Loucy (cell line): Measurements from ENCODE around the gene ARMC8.

ENCODE experiments used
- H2AFZ ChIP-seq: fragments of 200-600 bp; sonication (generic); 2 replicates; pipeline ENCODE4 v1.6.0; 2016; ENCODE audit warnings: antibody characterized with exemption, mild to moderate bottlenecking, low read length, moderate library complexity
- H3F3A ChIP-seq: fragments of 200-600 bp; 2 replicates; pipeline ENCODE4 v1.6.0; 2016; ENCODE audit warnings: antibody characterized with exemption, low read depth, mild to moderate bottlenecking
- H3K27me3 ChIP-seq: fragments of 200-600 bp; sonication (generic); 2 replicates; pipeline ENCODE4 v1.6.1; 2014; ENCODE audit warnings: low read length, mild to moderate bottlenecking; ENCODE audit not compliant: insufficient read depth, poor library complexity, severe bottlenecking
- H3K36me3 ChIP-seq: fragments of 200-600 bp; sonication (generic); 2 replicates; pipeline ENCODE4 v1.6.1; 2016; ENCODE audit warnings: low read length; ENCODE audit not compliant: insufficient read depth
- H3K4me1 ChIP-seq: fragments of 200-600 bp; sonication (generic); 2 replicates; pipeline ENCODE4 v1.5.1; 2014; ENCODE audit warnings: low read length, mild to moderate bottlenecking; ENCODE audit not compliant: insufficient read depth, poor library complexity, severe bottlenecking
- H3K4me2 ChIP-seq: fragments of 200-600 bp; sonication (generic); 2 replicates; pipeline ENCODE4 v1.6.0; 2014; ENCODE audit warnings: antibody characterized with exemption, low read length, low read depth, mild to moderate bottlenecking; ENCODE audit not compliant: poor library complexity, severe bottlenecking
- H3K4me3 ChIP-seq: fragments of 200-600 bp; sonication (generic); 2 replicates; pipeline ENCODE4 v1.5.1; 2014; ENCODE audit warnings: low read length, mild to moderate bottlenecking, mixed read lengths; ENCODE audit not compliant: poor library complexity, severe bottlenecking
- H3K79me2 ChIP-seq: fragments of 200-600 bp; sonication (generic); 2 replicates; pipeline ENCODE4 v1.6.1; 2014; ENCODE audit warnings: low read length; ENCODE audit not compliant: insufficient read depth
- H3K9ac ChIP-seq: fragments of 200-600 bp; sonication (generic); 2 replicates; pipeline ENCODE4 v1.6.0; 2014; ENCODE audit warnings: mild to moderate bottlenecking, low read depth, low read length, moderate library complexity; ENCODE audit not compliant: poor library complexity, severe bottlenecking
- H3K9me2 ChIP-seq: fragments of 200-600 bp; sonication (generic); replicated peaks from 2 replicates; pipeline ENCODE4 v1.6.1; 2016; ENCODE audit warnings: low read depth, low read length, mixed read lengths
- H3K9me3 ChIP-seq: fragments of 200-600 bp; sonication (generic); 2 replicates; pipeline ENCODE4 v1.6.1; 2014; ENCODE audit warnings: mild to moderate bottlenecking, antibody characterized with exemption, low read length, low read depth; ENCODE audit not compliant: insufficient read depth
- H4K20me1 ChIP-seq: fragments of 200-600 bp; sonication (generic); 2 replicates; pipeline ENCODE4 v1.6.0; 2014; ENCODE audit warnings: antibody characterized with exemption, low read length, mild to moderate bottlenecking; ENCODE audit not compliant: insufficient read depth, poor library complexity, severe bottlenecking
- EZH2phosphoT487 ChIP-seq: fragments of 200-600 bp; IDR thresholded peaks from 2 replicates; pipeline ENCODE4 v1.6.1; 2018; ENCODE audit warnings: antibody characterized with exemption, mild to moderate bottlenecking, moderate library complexity, borderline replicate concordance
- TF ChIP-seq, protein P1 (sequence below): fragments of 200-600 bp; sonication (generic); conservative IDR thresholded peaks from 2 replicates; pipeline ENCODE4 v1.5.1; 2014; ENCODE audit warnings: mild to moderate bottlenecking, antibody characterized with exemption, low read length

ARMC8 gene

DNA sequence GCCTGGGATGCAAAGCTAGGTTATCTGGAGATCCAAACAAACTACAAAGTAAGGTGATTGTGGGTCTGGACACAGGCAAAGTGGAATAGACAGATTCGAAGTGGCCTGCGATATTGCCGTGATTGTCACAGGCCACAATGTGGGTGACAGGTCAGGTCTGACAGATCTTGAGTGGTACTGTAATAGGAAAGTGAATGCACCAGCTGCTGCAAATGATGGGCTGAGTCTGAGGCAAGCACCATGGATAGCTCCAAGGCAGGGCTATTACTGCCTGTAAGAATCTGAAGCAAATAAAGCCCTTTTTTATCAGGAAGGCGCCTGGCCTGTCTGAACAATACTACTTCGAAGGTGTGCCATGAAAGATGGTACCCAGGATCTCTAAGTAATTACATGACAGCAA is 10.0 kb downstream of the ARMC8 start:
- Histone ChIP-seq H3K9ac (no peak overlapping the region), H3K27me3 (no peaks in the 10 kb centered on the region), H3F3A (peaks cover 13% of the 10 kb centered on the region; the same call in 1 of the 2 replicates), H2AFZ (no peak overlapping the region), H3K4me3 (no peak overlapping the region), H4K20me1 (peaks cover 53% of the 10 kb centered on the region), H3K9me3 (no peaks in the 10 kb centered on the region), H3K36me3 (no peaks in the 10 kb centered on the region; the same call in 1 of the 2 replicates), H3K79me2 (peaks cover 92% of the 10 kb centered on the region), H3K4me1 (peaks cover 40% of the 10 kb centered on the region), H3K9me2 (no peaks in the 10 kb centered on the region), H3K4me2 (peak overlapping the region; percentile 36)
- no peak for TF ChIP-seq EZH2phosphoT487
- TF ChIP-seq, protein P1, sequence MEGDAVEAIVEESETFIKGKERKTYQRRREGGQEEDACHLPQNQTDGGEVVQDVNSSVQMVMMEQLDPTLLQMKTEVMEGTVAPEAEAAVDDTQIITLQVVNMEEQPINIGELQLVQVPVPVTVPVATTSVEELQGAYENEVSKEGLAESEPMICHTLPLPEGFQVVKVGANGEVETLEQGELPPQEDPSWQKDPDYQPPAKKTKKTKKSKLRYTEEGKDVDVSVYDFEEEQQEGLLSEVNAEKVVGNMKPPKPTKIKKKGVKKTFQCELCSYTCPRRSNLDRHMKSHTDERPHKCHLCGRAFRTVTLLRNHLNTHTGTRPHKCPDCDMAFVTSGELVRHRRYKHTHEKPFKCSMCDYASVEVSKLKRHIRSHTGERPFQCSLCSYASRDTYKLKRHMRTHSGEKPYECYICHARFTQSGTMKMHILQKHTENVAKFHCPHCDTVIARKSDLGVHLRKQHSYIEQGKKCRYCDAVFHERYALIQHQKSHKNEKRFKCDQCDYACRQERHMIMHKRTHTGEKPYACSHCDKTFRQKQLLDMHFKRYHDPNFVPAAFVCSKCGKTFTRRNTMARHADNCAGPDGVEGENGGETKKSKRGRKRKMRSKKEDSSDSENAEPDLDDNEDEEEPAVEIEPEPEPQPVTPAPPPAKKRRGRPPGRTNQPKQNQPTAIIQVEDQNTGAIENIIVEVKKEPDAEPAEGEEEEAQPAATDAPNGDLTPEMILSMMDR, result no peak

- H3K4me2 ChIP-seq, result peak overlapping the region; percentile 36
- H3K9me2 ChIP-seq, result no peaks in the 10 kb centered on the region
- H3K4me1 ChIP-seq, result peaks cover 45% of the 10 kb centered on the region
- peak overlapping the region; percentile 9 for H3K4me3 ChIP-seq
- H3K9me3 ChIP-seq, result no peaks in the 10 kb centered on the region
- peaks cover 52% of the 10 kb centered on the region for H4K20me1 ChIP-seq
- H3K9ac ChIP-seq, result no peak overlapping the region
- peaks cover 13% of the 10 kb centered on the region; the same call in 1 of the 2 replicates for H3F3A ChIP-seq
- TF ChIP-seq, protein P1, result no peak
- TF ChIP-seq EZH2phosphoT487, result no peak
- H3K27me3 ChIP-seq, result no peaks in the 10 kb centered on the region
- no peaks in the 10 kb centered on the region; the same call in 1 of the 2 replicates for H3K36me3 ChIP-seq
- H2AFZ ChIP-seq, result no peak overlapping the region
- H3K79me2 ChIP-seq, result peaks cover 93% of the 10 kb centered on the region
These were observed 10.4 kb downstream of the ARMC8 start for GRCh38 chr3:138197524-138197923.

DNA sequence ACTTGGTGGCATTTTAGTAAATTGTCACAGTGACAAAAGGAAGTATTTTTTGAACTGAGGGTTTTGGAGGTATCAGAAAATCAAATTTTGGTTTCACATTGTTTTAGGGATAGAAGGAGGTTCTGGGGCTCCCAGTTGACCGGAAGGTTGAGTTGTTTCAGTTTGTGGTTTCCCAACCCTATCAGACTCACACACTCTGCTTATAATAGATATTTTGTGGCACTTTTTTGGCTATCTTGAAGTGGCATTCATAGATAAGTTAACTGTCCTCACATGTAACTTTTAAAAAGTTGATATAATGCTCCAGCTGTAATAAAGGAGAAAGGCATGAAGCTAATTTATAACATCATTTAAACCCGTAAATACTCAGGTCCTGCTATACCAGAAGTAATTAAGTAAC is 12.8 kb downstream of the ARMC8 start:
- TF ChIP-seq, protein P1, result no peak
- TF ChIP-seq EZH2phosphoT487, result no peak
- peaks cover 95% of the 10 kb centered on the region for H3K79me2 ChIP-seq
- no peaks in the 10 kb centered on the region for H3K9me3 ChIP-seq
- no peak overlapping the region for H2AFZ ChIP-seq
- H3K4me1 ChIP-seq, result peaks cover 65% of the 10 kb centered on the region
- H3F3A ChIP-seq, result peaks cover 13% of the 10 kb centered on the region; the same call in 1 of the 2 replicates
- no peaks in the 10 kb centered on the region for H3K27me3 ChIP-seq
- peak overlapping the region; percentile 78 for H3K4me2 ChIP-seq
- H3K9ac ChIP-seq, result peak overlapping the region; percentile 71
- H4K20me1 ChIP-seq, result peaks cover 45% of the 10 kb centered on the region
- H3K9me2 ChIP-seq, result no peaks in the 10 kb centered on the region
- H3K4me3 ChIP-seq, result peak overlapping the region; percentile 65
- no peaks in the 10 kb centered on the region; the same call in 1 of the 2 replicates for H3K36me3 ChIP-seq
